HCT116 (cell line): Measurements from ENCODE around the gene SLC18B1. TPM values are rescaled to one million over a fixed set of nuclear protein-coding genes. Genes with fewer than 3 reads are reported as not detected.

Source experiments
- ATAC-seq: fragments of 200-7000 bp; cut with Tn5 transposase; 2 replicates; pipeline ENCODE4 v1.9.1; 2020; ENCODE audit warnings: mild to moderate bottlenecking, moderate library complexity
- BruUV-seq: library from RNA; stranded (reverse); fragments of 400-500 nt; replicated peaks from 2 replicates; lab custom pipeline; 2021; lab: Mats Ljungman, UMichigan
- CTCF ChIA-PET: fragments of 300-600 bp; sonication (Branson Sonifier 250); formaldehyde crosslinking; loops from one replicate; lab custom pipeline; 2021; ENCODE audit warnings: antibody characterized with exemption; lab: Charles Lee
- POLR2A ChIA-PET: fragments of 300-600, 350-600 bp; sonication (Branson Sonifier 250); formaldehyde crosslinking; loops from one replicate; lab custom pipeline; 2021; ENCODE audit warnings: antibody characterized with exemption; lab: Charles Lee
- RAD21 ChIA-PET, 2 experiments: fragments of 300-600 bp; sonication (Branson Sonifier 250); formaldehyde crosslinking; loops; one replicate each; lab custom pipeline; 2023; ENCODE audit warnings: low total read pairs in 2 of 2; ENCODE audit not compliant: uncharacterized antibody in 2 of 2, unreplicated experiment in 2 of 2, low non-redundant PET in 1 of 2; lab: Charles Lee
- DNase-seq: peaks from one replicate; pipeline ENCODE4 v3.0.0-alpha.2; 2010; ENCODE audit warnings: low read depth, low spot score
- H2AFZ ChIP-seq: fragments of 200-600 bp; shearing (Covaris generic), sonication (generic); 2 replicates; pipeline ENCODE4 v1.6.1; 2017; ENCODE audit warnings: low read depth, mixed run types, mixed read lengths, antibody characterized with exemption, low read length; ENCODE audit not compliant: poor library complexity, severe bottlenecking
- H3K27ac ChIP-seq: 2 replicates; pipeline ENCODE4 v1.5.1; 2012; ENCODE audit warnings: low read depth, low read length
- H3K27me3 ChIP-seq: fragments of 200-600 bp; sonication (generic); 2 replicates; pipeline ENCODE4 v1.6.1; 2016; ENCODE audit warnings: mixed run types, low read length, mixed read lengths; ENCODE audit not compliant: insufficient read depth
- H3K36me3 ChIP-seq, 2 experiments: fragments of 200-500 bp in 1 of 2; fragments of 200-600 bp in 1 of 2; sonication (Bioruptor generic) in 1 of 2; sonication (generic) in 1 of 2; 2 replicates each; pipeline versions ENCODE4 v1.5.1 to v1.6.1; 2014 to 2016; ENCODE audit warnings: low read length in 2 of 2, inconsistent platforms in 1 of 2, mixed read lengths in 1 of 2, mixed run types in 1 of 2; ENCODE audit not compliant: insufficient read depth in 2 of 2, control insufficient read depth in 1 of 2
- H3K4me1 ChIP-seq, 2 experiments: fragments of 200-600 bp in 1 of 2; sonication (generic) in 1 of 2; 2 replicates each; pipeline versions ENCODE4 v1.5.1 to v1.6.1; 2012 to 2017; ENCODE audit warnings: low read length in 2 of 2, inconsistent platforms in 1 of 2, mild to moderate bottlenecking in 1 of 2, mixed read lengths in 1 of 2, mixed run types in 1 of 2, moderate library complexity in 1 of 2; ENCODE audit not compliant: insufficient read depth in 2 of 2, control insufficient read depth in 1 of 2
- H3K4me2 ChIP-seq: fragments of 200-600 bp; sonication (generic); 2 replicates; pipeline ENCODE4 v1.6.1; 2017; ENCODE audit warnings: mixed run types, low read length, mixed read lengths
- H3K4me3 ChIP-seq, 2 experiments: fragments of 200-600 bp in 1 of 2; sonication (generic) in 1 of 2; replicated peaks in 1 of 2; 2 replicates each; pipeline ENCODE4 v1.5.1; 2011 to 2016; ENCODE audit warnings: low read length in 2 of 2, control low read depth in 1 of 2, low read depth in 1 of 2, mild to moderate bottlenecking in 1 of 2, mixed read lengths in 1 of 2, mixed run types in 1 of 2
- H3K79me2 ChIP-seq: fragments of 200-600 bp; sonication (generic); 2 replicates; pipeline ENCODE4 v1.6.1; 2017; ENCODE audit warnings: mild to moderate bottlenecking, mixed run types, low read length, moderate library complexity, mixed read lengths; ENCODE audit not compliant: insufficient read depth
- H3K9ac ChIP-seq: fragments of 200-600 bp; sonication (generic); 2 replicates; pipeline ENCODE4 v1.6.1; 2016; ENCODE audit warnings: low read length, mixed read lengths
- H3K9me2 ChIP-seq: fragments of 200-600 bp; sonication (generic), shearing (Covaris generic); 2 replicates; pipeline ENCODE4 v1.6.1; 2017; ENCODE audit warnings: mixed run types, mild to moderate bottlenecking, moderate library complexity; ENCODE audit not compliant: insufficient read depth
- H3K9me3 ChIP-seq, 2 experiments: fragments of 200-500 bp in 1 of 2; fragments of 200-600 bp in 1 of 2; sonication (Bioruptor generic) in 1 of 2; sonication (generic) in 1 of 2; 2 replicates each; pipeline ENCODE4 v1.6.1; 2014 to 2017; ENCODE audit warnings: low read length in 2 of 2, mixed read lengths in 2 of 2, inconsistent platforms in 1 of 2, low read depth in 1 of 2, mild to moderate bottlenecking in 1 of 2, mixed run types in 1 of 2, moderate library complexity in 1 of 2; ENCODE audit not compliant: control insufficient read depth in 1 of 2, insufficient read depth in 1 of 2
- H4K20me1 ChIP-seq: fragments of 200-600 bp; sonication (generic), shearing (Covaris generic); 2 replicates; pipeline ENCODE4 v1.6.1; 2017; ENCODE audit warnings: mixed run types, mild to moderate bottlenecking, moderate library complexity; ENCODE audit not compliant: insufficient read depth
- CBX3 ChIP-seq: IDR thresholded peaks from 2 replicates; pipeline ENCODE4 v1.6.1; 2012; ENCODE audit warnings: low read depth
- CEBPB ChIP-seq: IDR thresholded peaks from 2 replicates; pipeline ENCODE4 v1.6.1; 2012; ENCODE audit warnings: low read depth
- EGR1 ChIP-seq: IDR thresholded peaks from 2 replicates; pipeline ENCODE4 v1.6.1; 2012; ENCODE audit warnings: low read depth
- ELF1 ChIP-seq: IDR thresholded peaks from 2 replicates; pipeline ENCODE4 v1.6.1; 2012; ENCODE audit warnings: low read depth, borderline replicate concordance
- EZH2 ChIP-seq: fragments of 200-600 bp; sonication (generic); IDR thresholded peaks from 2 replicates; pipeline ENCODE4 v1.6.1; 2017; ENCODE audit warnings: antibody characterized with exemption, mixed run types
- EZH2phosphoT487 ChIP-seq: fragments of 200-600 bp; IDR thresholded peaks from 2 replicates; pipeline ENCODE4 v1.6.1; 2018; ENCODE audit warnings: antibody characterized with exemption, borderline replicate concordance
- JUND ChIP-seq: IDR thresholded peaks from 2 replicates; pipeline ENCODE4 v1.6.1; 2012
- POLR2AphosphoS5 ChIP-seq: IDR thresholded peaks from 2 replicates; pipeline ENCODE4 v1.6.1; 2011; ENCODE audit warnings: mild to moderate bottlenecking, low read depth, low read length, moderate library complexity
- RAD21 ChIP-seq: IDR thresholded peaks from 2 replicates; pipeline ENCODE4 v1.6.1; 2012; ENCODE audit warnings: low read depth, mild to moderate bottlenecking
- SIN3A ChIP-seq: IDR thresholded peaks from 2 replicates; pipeline ENCODE4 v1.6.1; 2012; ENCODE audit warnings: low read depth
- SP1 ChIP-seq: IDR thresholded peaks from 2 replicates; pipeline ENCODE4 v1.6.1; 2012; ENCODE audit warnings: low read depth
- TCF7L2 ChIP-seq: IDR thresholded peaks from 2 replicates; pipeline ENCODE4 v1.7.0; 2011; ENCODE audit warnings: borderline replicate concordance, inconsistent platforms; ENCODE audit not compliant: insufficient read depth, insufficient read length; ENCODE audit errors: extremely low read depth
- YY1 ChIP-seq: IDR thresholded peaks from 2 replicates; pipeline ENCODE4 v1.6.1; 2011; ENCODE audit warnings: low read length, low read depth, moderate library complexity, mild to moderate bottlenecking; ENCODE audit not compliant: insufficient replicate concordance; ENCODE audit errors: extremely low read depth
- ZFX ChIP-seq: fragments of 450-650 bp; IDR thresholded peaks from 2 replicates; pipeline ENCODE4 v1.6.1; 2017
- ZNF274 ChIP-seq: fragments of 200-500 bp; sonication (Bioruptor generic); IDR thresholded peaks from 2 replicates; pipeline ENCODE4 v1.6.1; 2014; ENCODE audit warnings: mild to moderate bottlenecking, low read depth, low read length, inconsistent platforms
- intact Hi-C: fragments of 100-400 bp; cut with micrococcal nuclease; formaldehyde crosslinking; loops from 2 replicates; pipeline ENCODE4 v1.10.0; 2022
- total RNA-seq: library from RNA; stranded (reverse); gene quantifications from one replicate; pipeline ENCODE4 v1.2.1, GENCODE V29; 2021; ENCODE audit not compliant: unreplicated experiment
- TF ChIP-seq, protein P1 (sequence below): IDR thresholded peaks from 2 replicates; pipeline ENCODE4 v1.6.1; 2012
- TF ChIP-seq, protein P2 (sequence below): IDR thresholded peaks from 2 replicates; pipeline ENCODE4 v1.6.1; 2012; ENCODE audit warnings: low read depth
- TF ChIP-seq, protein P3 (sequence below): IDR thresholded peaks from 2 replicates; pipeline ENCODE4 v1.6.1; 2012
- TF ChIP-seq, protein P4 (sequence below): IDR thresholded peaks from 2 replicates; pipeline ENCODE4 v1.6.1; 2011; ENCODE audit warnings: mild to moderate bottlenecking, low read length, moderate library complexity; ENCODE audit not compliant: insufficient replicate concordance; ENCODE audit errors: extremely low read depth

The SLC18B1 gene
- total RNA-seq, 1 experiment from 2014 or later, result 18.1 TPM

DNA sequence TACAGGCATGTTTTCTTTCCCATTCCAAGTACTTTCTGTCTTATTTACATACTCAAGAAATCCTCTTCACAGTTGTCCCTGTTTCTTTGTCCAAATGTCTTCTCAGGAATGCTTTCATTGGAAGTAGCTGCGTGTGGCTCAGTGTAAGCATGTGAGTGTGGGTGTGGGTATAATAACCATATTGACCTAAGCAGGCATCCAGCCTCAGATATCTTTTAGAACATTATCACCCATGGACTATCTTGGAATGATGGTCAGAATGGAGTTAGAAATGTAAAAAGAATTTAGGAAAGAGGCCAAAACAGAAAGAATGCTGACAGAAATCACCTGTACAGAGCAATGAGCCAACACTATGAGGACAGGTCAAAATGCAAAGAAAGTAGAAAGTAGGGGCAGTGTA, 57.2 kb downstream of the SLC18B1 start (continued):
- TF ChIP-seq ELF1, result no peak
- no peak for TF ChIP-seq CEBPB
- TF ChIP-seq, protein P1, sequence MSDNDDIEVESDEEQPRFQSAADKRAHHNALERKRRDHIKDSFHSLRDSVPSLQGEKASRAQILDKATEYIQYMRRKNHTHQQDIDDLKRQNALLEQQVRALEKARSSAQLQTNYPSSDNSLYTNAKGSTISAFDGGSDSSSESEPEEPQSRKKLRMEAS, result no peak
- no peak for TF ChIP-seq SP1
- no peak for TF ChIP-seq RAD21

DNA sequence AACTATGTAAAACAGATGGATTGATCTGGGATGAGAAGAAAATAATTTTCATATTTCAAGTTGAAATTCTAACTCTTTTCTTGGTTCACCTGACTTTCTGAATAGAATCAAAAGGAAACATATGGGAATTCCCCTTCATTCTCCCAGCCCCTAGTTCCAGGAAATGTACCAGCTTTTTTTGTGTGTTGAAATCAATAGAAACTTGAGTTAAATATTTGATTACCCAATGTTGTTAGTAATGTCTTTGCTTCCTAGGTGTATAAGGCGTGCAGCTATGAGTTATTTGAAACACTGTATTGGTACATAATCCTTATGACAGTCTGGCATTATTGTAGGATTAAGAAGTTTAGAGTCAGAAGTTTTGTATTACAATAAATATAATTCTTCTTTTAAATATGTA, 62.2 kb downstream of the SLC18B1 start:
- no peaks in the 10 kb centered on the region for H4K20me1 ChIP-seq
- ChIA-PET CTCF (no interaction called here), POLR2A (no interaction called here), RAD21 (no interaction called here)
- no peak overlapping the region for H3K4me3 ChIP-seq
- no peaks in the 10 kb centered on the region for H3K9me3 ChIP-seq
- H3K4me1 ChIP-seq, result no peaks in the 10 kb centered on the region
- H2AFZ ChIP-seq, result no peak overlapping the region
- no peak for ATAC-seq
- TF ChIP-seq ZFX (no peak), POLR2AphosphoS5 (no peak), YY1 (no peak), RAD21 (no peak), ELF1 (no peak), CBX3 (no peak), EGR1 (no peak), TCF7L2 (no peak), SIN3A (no peak), EZH2 (no peak), EZH2phosphoT487 (no peak), JUND (no peak), ZNF274 (no peak)
- TF ChIP-seq, protein P2, sequence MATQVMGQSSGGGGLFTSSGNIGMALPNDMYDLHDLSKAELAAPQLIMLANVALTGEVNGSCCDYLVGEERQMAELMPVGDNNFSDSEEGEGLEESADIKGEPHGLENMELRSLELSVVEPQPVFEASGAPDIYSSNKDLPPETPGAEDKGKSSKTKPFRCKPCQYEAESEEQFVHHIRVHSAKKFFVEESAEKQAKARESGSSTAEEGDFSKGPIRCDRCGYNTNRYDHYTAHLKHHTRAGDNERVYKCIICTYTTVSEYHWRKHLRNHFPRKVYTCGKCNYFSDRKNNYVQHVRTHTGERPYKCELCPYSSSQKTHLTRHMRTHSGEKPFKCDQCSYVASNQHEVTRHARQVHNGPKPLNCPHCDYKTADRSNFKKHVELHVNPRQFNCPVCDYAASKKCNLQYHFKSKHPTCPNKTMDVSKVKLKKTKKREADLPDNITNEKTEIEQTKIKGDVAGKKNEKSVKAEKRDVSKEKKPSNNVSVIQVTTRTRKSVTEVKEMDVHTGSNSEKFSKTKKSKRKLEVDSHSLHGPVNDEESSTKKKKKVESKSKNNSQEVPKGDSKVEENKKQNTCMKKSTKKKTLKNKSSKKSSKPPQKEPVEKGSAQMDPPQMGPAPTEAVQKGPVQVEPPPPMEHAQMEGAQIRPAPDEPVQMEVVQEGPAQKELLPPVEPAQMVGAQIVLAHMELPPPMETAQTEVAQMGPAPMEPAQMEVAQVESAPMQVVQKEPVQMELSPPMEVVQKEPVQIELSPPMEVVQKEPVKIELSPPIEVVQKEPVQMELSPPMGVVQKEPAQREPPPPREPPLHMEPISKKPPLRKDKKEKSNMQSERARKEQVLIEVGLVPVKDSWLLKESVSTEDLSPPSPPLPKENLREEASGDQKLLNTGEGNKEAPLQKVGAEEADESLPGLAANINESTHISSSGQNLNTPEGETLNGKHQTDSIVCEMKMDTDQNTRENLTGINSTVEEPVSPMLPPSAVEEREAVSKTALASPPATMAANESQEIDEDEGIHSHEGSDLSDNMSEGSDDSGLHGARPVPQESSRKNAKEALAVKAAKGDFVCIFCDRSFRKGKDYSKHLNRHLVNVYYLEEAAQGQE, result no peak
- TF ChIP-seq, protein P3, sequence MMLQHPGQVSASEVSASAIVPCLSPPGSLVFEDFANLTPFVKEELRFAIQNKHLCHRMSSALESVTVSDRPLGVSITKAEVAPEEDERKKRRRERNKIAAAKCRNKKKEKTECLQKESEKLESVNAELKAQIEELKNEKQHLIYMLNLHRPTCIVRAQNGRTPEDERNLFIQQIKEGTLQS, result no peak
- TF ChIP-seq, protein P4, sequence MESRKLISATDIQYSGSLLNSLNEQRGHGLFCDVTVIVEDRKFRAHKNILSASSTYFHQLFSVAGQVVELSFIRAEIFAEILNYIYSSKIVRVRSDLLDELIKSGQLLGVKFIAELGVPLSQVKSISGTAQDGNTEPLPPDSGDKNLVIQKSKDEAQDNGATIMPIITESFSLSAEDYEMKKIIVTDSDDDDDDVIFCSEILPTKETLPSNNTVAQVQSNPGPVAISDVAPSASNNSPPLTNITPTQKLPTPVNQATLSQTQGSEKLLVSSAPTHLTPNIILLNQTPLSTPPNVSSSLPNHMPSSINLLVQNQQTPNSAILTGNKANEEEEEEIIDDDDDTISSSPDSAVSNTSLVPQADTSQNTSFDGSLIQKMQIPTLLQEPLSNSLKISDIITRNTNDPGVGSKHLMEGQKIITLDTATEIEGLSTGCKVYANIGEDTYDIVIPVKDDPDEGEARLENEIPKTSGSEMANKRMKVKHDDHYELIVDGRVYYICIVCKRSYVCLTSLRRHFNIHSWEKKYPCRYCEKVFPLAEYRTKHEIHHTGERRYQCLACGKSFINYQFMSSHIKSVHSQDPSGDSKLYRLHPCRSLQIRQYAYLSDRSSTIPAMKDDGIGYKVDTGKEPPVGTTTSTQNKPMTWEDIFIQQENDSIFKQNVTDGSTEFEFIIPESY, result no peak
- BruUV-seq, result no TSS peak
- H3K27ac ChIP-seq, result no peak overlapping the region
- intact Hi-C loops, result no loop called here
- no peaks in the 10 kb centered on the region for H3K9me2 ChIP-seq
- no peak overlapping the region for H3K9ac ChIP-seq
- H3K36me3 ChIP-seq, result no peaks in the 10 kb centered on the region
- DNase-seq, result no peak
- H3K27me3 ChIP-seq, result no peaks in the 10 kb centered on the region
- H3K4me2 ChIP-seq, result no peak overlapping the region
- no peaks in the 10 kb centered on the region for H3K79me2 ChIP-seq
